Tibial artery (tissue), 4 donors: ENCODE results near the gene ACP7.
"Not testable (repeated sequence)": the region's sequence is repeated elsewhere in the genome, so short reads cannot be mapped to it uniquely, and the experiment has no call there.

ENCODE experiments used
- DNase-seq, 2 donors: peaks; one replicate each; pipeline ENCODE4 v3.0.0-alpha.2; 2019
- H3K27ac ChIP-seq, 2 donors: fragments of 200-600 bp; sonication (generic) in 1 of 2; 1 replicate in 1 of 2; 2 replicates in 1 of 2; pipeline ENCODE4 v1.5.1; 2018 to 2019; ENCODE audit warnings: mild to moderate bottlenecking in 1 of 2
- H3K27me3 ChIP-seq, 2 donors: fragments of 200-600 bp; sonication (generic) in 1 of 2; one replicate each; pipeline versions ENCODE4 v1.5.1 to v1.6.0; 2016 to 2019
- H3K36me3 ChIP-seq, 3 donors: fragments of 200-600 bp; sonication (generic) in 2 of 3; one replicate each; pipeline ENCODE4 v1.5.1; 2016 to 2019; ENCODE audit warnings: mild to moderate bottlenecking in 2 of 3
- H3K4me1 ChIP-seq, 4 donors: fragments of 200-600 bp; sonication (generic) in 2 of 4; 1 replicate in 3 of 4; 2 replicates in 1 of 4; pipeline ENCODE4 v1.5.1; 2016 to 2019
- H3K4me3 ChIP-seq, 2 donors: fragments of 200-600 bp; sonication (generic) in 1 of 2; 1 replicate in 1 of 2; 2 replicates in 1 of 2; pipeline ENCODE4 v1.5.1; 2018 to 2019; ENCODE audit warnings: mild to moderate bottlenecking in 2 of 2
- H3K9me3 ChIP-seq, 3 donors: fragments of 200-600 bp; sonication (generic) in 1 of 3; one replicate each; pipeline ENCODE4 v1.5.1; 2016 to 2019
- CTCF ChIP-seq, 2 experiments: fragments of 200-600 bp in 1 of 2; fragments of 450-650 bp in 1 of 2; IDR thresholded peaks; one replicate each; pipeline ENCODE4 v1.5.1; 2017 to 2019; ENCODE audit warnings: antibody characterized with exemption in 2 of 2, mild to moderate bottlenecking in 1 of 2, moderate library complexity in 1 of 2
- intact Hi-C: fragments of 100-400 bp; cut with DNase I; formaldehyde crosslinking; loops from one replicate; pipeline ENCODE4 v1.15.0; 2023; ENCODE audit warnings: low total_unique reads

Gene ACP7

GRCh38 chr19:39067104-39067503 lies 17.1 kb upstream of the ACP7 start:
- H3K4me1 ChIP-seq, result no peaks in the 10 kb centered on the region
- DNase-seq, result no peak
- H3K9me3 ChIP-seq, result no peaks in the 10 kb centered on the region
- no peaks in the 10 kb centered on the region for H3K36me3 ChIP-seq
- no peak overlapping the region for H3K27ac ChIP-seq
- H3K4me3 ChIP-seq, result no peak overlapping the region
- H3K27me3 ChIP-seq, result peaks cover 0 to 17% of the 10 kb centered on the region in 2 donors
- TF ChIP-seq CTCF (IDR thresholded peaks at IDR 0.05), result no peak
- intact Hi-C loops, result no loop called here

GRCh38 chr19:39068259-39068658 lies 15.9 kb upstream of the ACP7 start:
- not testable (repeated sequence) for DNase-seq

GRCh38 chr19:39070888-39071287 lies 13.3 kb upstream of the ACP7 start:
- no peak overlapping the region for H3K27ac ChIP-seq
- H3K4me3 ChIP-seq, result no peak overlapping the region
- H3K4me1 ChIP-seq, result no peaks in the 10 kb centered on the region
- TF ChIP-seq CTCF (IDR thresholded peaks at IDR 0.05), result no peak
- H3K27me3 ChIP-seq, result peaks cover 0 to 18% of the 10 kb centered on the region in 2 donors
- no peaks in the 10 kb centered on the region for H3K9me3 ChIP-seq
- H3K36me3 ChIP-seq, result no peaks in the 10 kb centered on the region
- intact Hi-C loops, result no loop called here
- DNase-seq, result no peak

More at GRCh38 chr19:39068259-39068658, 15.9 kb upstream of the ACP7 start:
- intact Hi-C loops, H3K36me3 ChIP-seq, H3K9me3 ChIP-seq, H3K4me1 ChIP-seq, H3K4me3 ChIP-seq, H3K27ac ChIP-seq: not testable (repeated sequence)
- peaks cover 0 to 17% of the 10 kb centered on the region in 2 donors for H3K27me3 ChIP-seq

GRCh38 chr19:39074205-39074692 lies 9.9 kb upstream of the ACP7 start:
- no peak for DNase-seq
- H3K36me3 ChIP-seq, result no peaks in the 10 kb centered on the region
- no peak overlapping the region for H3K4me3 ChIP-seq
- H3K27ac ChIP-seq, result no peak overlapping the region
- H3K9me3 ChIP-seq, result no peaks in the 10 kb centered on the region
- H3K4me1 ChIP-seq, result no peaks in the 10 kb centered on the region
- intact Hi-C loops, result no loop called here
- no peak for TF ChIP-seq CTCF (IDR thresholded peaks at IDR 0.05)
- H3K27me3 ChIP-seq, result peaks cover 0 to 35% of the 10 kb centered on the region in 2 donors

GRCh38 chr19:39074942-39075341 lies 9.2 kb upstream of the ACP7 start:
- no peaks in the 10 kb centered on the region for H3K9me3 ChIP-seq
- TF ChIP-seq CTCF (IDR thresholded peaks at IDR 0.05), result no peak
- no peak overlapping the region for H3K4me3 ChIP-seq
- DNase-seq, result no peak
- H3K4me1 ChIP-seq, result no peaks in the 10 kb centered on the region
- intact Hi-C loops, result no loop called here
- peaks cover 0 to 35% of the 10 kb centered on the region in 2 donors for H3K27me3 ChIP-seq
- H3K27ac ChIP-seq, result no peak overlapping the region
- no peaks in the 10 kb centered on the region for H3K36me3 ChIP-seq

- H3K27ac ChIP-seq, result no peak overlapping the region
- H3K36me3 ChIP-seq, result no peaks in the 10 kb centered on the region
- no peak overlapping the region for H3K4me3 ChIP-seq
- no peaks in the 10 kb centered on the region for H3K4me1 ChIP-seq
- peaks cover 0 to 36% of the 10 kb centered on the region in 2 donors for H3K27me3 ChIP-seq
- DNase-seq, result no peak
- H3K9me3 ChIP-seq, result no peaks in the 10 kb centered on the region
- TF ChIP-seq CTCF (IDR thresholded peaks at IDR 0.05), result no peak
- intact Hi-C loops, result no loop called here
Measured at GRCh38 chr19:39077323-39077722, 6.8 kb upstream of the ACP7 start.
